Rectal smooth muscle tissue (tissue), 1 donor: ENCODE data around the gene DGKI.

Experiments
- H3K27ac ChIP-seq: one replicate; pipeline ENCODE4 v1.7.0; 2013; ENCODE audit warnings: low read depth, low read length, inconsistent platforms
- H3K27me3 ChIP-seq: one replicate; pipeline ENCODE4 v1.7.0; 2013; ENCODE audit warnings: low read length; ENCODE audit not compliant: control insufficient read depth, insufficient read depth
- H3K36me3 ChIP-seq: one replicate; pipeline ENCODE4 v1.7.0; 2013; ENCODE audit warnings: low read length; ENCODE audit not compliant: control insufficient read depth, insufficient read depth
- H3K4me1 ChIP-seq: one replicate; pipeline ENCODE4 v1.7.0; 2013; ENCODE audit warnings: low read length; ENCODE audit not compliant: control insufficient read depth, insufficient read depth
- H3K4me3 ChIP-seq: one replicate; pipeline ENCODE4 v1.7.0; 2013; ENCODE audit warnings: low read length
- H3K9ac ChIP-seq: one replicate; pipeline ENCODE4 v1.7.0; 2013; ENCODE audit warnings: low read length

The DGKI gene

DNA sequence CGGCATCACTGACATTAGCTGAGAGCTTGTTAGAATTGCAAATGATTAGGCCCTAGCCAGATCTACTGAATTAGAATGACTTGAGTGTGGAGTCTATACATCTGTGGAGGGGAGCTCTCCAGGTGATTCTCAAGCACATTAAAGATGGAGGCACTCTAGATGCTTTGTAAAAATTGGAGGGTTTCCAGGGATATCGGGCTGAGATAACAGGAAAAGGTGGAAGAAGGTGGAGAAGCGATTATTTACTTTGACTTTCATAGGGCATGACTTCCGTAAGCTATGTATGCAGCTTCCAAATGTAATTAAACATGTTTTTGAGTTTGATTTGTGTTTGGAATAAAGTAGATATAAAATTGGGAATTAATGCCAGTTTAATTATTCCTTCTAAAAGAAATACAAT is 268.2 kb downstream of the DGKI start:
- peaks cover 7% of the 10 kb centered on the region for H3K4me1 ChIP-seq
- no peaks in the 10 kb centered on the region for H3K27me3 ChIP-seq
- no peaks in the 10 kb centered on the region for H3K36me3 ChIP-seq
- H3K27ac ChIP-seq: no peak overlapping the region
- no peak overlapping the region for H3K4me3 ChIP-seq
- H3K9ac ChIP-seq: no peak overlapping the region

DNA sequence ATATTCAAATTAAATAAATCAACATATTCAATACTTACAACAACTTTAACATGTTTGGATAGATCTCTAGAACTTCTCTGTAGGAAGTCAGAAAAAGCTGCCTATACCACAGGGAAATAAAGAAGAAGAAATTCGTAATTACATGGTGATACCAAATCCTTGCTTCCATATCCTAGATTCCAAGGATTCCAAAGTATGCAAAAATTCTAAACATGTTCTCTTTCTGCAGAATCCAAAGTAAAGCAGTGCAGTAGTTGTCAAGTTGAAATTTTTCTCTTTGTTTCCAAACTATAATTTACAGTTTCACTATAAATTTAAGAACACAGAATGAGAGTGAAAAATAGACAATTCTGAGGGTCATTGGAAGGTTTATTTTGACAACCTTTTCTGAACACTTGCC is 269.6 kb downstream of the DGKI start:
- Histone ChIP-seq H3K9ac (no peak overlapping the region), H3K27ac (no peak overlapping the region), H3K4me3 (no peak overlapping the region), H3K27me3 (no peaks in the 10 kb centered on the region), H3K4me1 (no peaks in the 10 kb centered on the region), H3K36me3 (no peaks in the 10 kb centered on the region)

DNA sequence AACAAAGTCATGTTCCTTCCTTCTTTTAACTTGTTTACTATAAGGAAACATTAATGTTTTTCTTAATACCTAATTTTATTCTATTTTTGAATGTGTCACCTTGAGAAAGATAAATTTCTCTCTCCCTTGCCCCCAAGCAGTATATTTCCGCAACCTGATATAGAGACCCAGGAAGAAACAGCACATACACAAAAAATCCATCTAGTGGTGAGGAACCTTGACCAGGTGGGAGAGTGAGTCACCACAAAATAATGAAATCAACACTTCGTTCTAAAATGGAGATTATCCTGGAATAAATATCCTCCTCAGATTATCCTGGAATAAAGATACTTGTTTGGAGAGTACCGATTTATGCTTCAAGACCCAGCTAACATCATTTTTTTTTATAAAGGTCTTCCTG is 270.3 kb downstream of the DGKI start:
- Histone ChIP-seq H3K27me3 (no peaks in the 10 kb centered on the region), H3K27ac (no peak overlapping the region), H3K9ac (no peak overlapping the region)

DNA sequence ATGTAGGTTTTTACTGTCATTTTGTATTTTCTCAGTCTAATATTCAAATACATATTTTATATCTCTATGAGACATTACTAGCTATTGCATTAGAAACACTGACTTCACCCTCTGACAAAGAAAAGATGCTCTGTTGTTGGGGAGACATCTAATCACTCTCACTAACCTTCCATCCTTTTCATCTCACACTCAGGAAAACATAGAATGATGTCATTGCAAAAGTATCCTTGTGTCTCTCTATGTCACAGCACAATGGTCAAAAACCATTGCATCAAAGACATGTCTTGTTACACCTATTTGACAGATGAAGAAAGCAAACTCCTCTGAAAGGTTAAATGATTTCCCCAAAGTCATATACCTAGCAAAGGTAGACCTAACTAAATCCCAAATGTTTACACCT is 272.0 kb downstream of the DGKI start:
- Histone ChIP-seq H3K4me3 (no peak overlapping the region), H3K4me1 (no peaks in the 10 kb centered on the region), H3K27ac (no peak overlapping the region), H3K9ac (no peak overlapping the region), H3K36me3 (no peaks in the 10 kb centered on the region), H3K27me3 (no peaks in the 10 kb centered on the region)

More for the DNA sequence above, 270.3 kb downstream of the DGKI start:
- Histone ChIP-seq H3K4me3 (no peak overlapping the region), H3K4me1 (no peaks in the 10 kb centered on the region), H3K36me3 (no peaks in the 10 kb centered on the region)

DNA sequence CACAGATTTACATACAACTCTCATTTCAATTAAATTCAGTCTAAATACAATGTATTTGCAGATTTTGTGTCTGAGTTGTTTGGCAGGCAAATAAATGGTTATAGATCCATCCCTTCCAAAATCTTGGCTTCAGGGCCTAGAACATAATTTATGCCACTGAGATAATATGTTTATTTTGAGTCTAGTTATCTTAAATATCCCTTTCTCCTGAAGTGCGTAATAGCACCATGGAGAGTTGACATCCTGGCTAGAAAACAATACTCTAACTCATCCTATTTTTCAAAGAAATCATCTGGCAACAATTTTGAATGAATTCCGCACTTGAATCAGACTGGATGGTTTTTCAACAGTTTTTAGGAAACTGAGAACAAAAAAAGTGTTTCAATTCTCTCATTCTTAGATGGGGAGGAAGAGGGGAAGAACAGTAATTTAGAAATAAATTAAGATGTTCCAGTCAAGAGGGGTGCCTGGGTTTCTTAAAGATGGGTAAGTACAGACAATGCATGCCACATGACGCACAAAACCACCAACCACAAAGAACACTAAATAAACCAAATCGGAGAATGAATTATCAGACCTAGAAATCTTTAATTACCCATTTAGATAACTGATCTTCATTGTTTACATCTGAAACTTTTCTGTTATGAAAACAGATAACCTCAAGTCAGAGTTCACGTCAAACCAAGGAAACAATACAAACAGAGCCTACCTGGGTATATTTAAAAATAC is 274.6 kb downstream of the DGKI start:
- H3K27ac ChIP-seq: no peak overlapping the region
- H3K4me3 ChIP-seq: no peak overlapping the region
- H3K36me3 ChIP-seq: no peaks in the 10 kb centered on the region
- no peaks in the 10 kb centered on the region for H3K27me3 ChIP-seq
- no peak overlapping the region for H3K9ac ChIP-seq
- no peaks in the 10 kb centered on the region for H3K4me1 ChIP-seq

DNA sequence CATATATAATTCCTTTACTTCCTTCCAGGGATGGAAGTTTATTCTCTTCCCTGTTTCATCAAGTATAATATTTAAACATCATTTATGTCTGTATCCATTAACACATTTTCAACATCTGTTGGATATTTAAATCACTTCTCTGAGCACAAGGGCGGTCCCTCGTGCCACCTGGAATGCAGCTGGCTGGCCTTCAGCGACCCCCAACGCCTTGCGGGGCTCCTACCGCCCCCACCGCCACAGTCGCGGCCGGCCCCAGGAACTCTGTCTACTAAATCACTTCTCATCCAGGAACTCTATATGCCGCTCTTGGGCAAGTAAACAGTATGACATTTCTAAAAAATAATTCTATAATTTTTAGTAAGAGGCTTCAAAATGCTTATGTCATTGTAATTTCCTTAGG is 282.1 kb downstream of the DGKI start:
- H3K4me1 ChIP-seq: no peaks in the 10 kb centered on the region
- no peak overlapping the region for H3K4me3 ChIP-seq
- no peak overlapping the region for H3K27ac ChIP-seq
- no peaks in the 10 kb centered on the region for H3K27me3 ChIP-seq
- no peak overlapping the region for H3K9ac ChIP-seq
- no peaks in the 10 kb centered on the region for H3K36me3 ChIP-seq

DNA sequence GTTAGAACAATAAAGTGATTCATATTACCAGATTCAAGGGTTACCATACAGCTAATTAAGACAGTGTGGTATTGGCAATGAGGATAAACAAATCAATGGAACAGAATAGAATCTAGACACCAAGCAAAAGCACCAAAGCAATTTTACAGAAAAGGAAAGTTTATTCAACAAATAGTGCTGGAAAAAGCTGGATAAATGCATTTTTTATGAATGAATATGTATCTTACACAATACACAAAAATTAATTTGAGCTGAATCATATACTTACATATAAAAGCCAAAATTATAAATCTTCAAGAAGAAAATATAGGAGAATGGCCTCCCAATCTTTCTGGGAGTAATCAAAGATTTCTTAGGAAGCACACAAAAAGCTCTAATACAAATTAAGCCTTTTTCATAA is 282.8 kb downstream of the DGKI start:
- no peaks in the 10 kb centered on the region for H3K36me3 ChIP-seq
- H3K4me3 ChIP-seq: no peak overlapping the region
- no peak overlapping the region for H3K27ac ChIP-seq
- H3K9ac ChIP-seq: no peak overlapping the region
- H3K27me3 ChIP-seq: no peaks in the 10 kb centered on the region
- no peaks in the 10 kb centered on the region for H3K4me1 ChIP-seq

DNA sequence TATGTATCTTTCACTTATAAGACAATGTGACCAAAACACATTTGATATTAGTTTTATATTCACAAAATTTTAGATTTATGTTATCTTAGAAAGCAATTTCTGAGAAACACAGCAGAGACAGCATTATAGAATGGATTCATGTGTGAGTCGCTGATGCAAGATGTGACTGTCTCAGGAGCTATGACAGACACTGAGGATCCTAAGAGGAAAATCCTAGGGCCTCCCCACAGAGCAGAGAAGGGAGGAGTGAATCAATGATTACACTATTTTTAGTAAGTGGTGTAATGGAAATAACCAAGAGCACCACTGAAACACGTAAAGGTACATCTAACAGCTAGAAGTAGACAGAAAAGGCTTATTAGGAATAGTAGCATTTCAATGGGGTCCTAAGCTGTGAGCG is 299.3 kb downstream of the DGKI start:
- Histone ChIP-seq H3K27ac (no peak overlapping the region), H3K36me3 (no peaks in the 10 kb centered on the region), H3K4me1 (no peaks in the 10 kb centered on the region), H3K27me3 (no peaks in the 10 kb centered on the region), H3K9ac (no peak overlapping the region), H3K4me3 (no peak overlapping the region)

DNA sequence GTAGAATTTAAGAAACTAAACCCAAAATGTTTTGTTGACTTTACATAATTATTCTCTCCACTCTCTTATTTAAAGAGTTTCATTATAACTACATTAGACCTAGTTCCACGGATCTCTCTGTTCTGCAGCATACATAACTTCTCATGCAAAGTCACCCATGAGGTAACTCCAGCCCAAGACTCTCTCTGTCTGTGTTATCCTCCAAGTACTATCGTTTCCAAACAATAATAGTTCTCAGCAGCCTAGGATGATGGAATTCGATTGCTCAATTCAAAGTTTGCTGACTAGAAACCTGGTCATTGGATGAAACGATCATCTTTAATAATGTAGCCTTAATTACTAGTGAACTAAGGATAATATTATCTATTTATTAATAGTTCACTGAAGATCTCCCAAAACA is 300.1 kb downstream of the DGKI start:
- H3K27me3 ChIP-seq: no peaks in the 10 kb centered on the region
- no peaks in the 10 kb centered on the region for H3K4me1 ChIP-seq
- H3K9ac ChIP-seq: no peak overlapping the region
- no peak overlapping the region for H3K27ac ChIP-seq
- no peak overlapping the region for H3K4me3 ChIP-seq
- no peaks in the 10 kb centered on the region for H3K36me3 ChIP-seq

DNA sequence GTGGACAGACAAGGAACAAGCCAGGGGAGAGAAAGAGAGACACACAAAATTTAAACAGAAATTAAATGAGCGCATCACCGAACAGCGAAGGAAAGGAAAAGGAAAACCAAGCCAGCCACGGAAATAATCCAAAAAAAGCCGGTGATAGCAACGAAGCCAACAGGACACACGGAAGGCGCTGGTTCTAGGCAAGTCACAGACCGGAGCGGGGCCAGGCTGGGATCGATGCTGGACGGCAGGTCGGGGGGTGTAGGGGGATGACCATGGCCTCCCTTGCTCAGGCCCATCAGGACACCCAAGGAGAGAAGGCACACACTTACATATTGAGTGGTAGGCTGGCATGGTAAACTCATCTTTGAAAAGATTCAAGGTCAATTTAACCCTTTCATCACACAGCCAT is 300.8 kb downstream of the DGKI start:
- H3K4me1 ChIP-seq: no peaks in the 10 kb centered on the region
- no peak overlapping the region for H3K9ac ChIP-seq
- no peak overlapping the region for H3K27ac ChIP-seq
- no peaks in the 10 kb centered on the region for H3K27me3 ChIP-seq
- H3K4me3 ChIP-seq: no peak overlapping the region
- no peaks in the 10 kb centered on the region for H3K36me3 ChIP-seq

DNA sequence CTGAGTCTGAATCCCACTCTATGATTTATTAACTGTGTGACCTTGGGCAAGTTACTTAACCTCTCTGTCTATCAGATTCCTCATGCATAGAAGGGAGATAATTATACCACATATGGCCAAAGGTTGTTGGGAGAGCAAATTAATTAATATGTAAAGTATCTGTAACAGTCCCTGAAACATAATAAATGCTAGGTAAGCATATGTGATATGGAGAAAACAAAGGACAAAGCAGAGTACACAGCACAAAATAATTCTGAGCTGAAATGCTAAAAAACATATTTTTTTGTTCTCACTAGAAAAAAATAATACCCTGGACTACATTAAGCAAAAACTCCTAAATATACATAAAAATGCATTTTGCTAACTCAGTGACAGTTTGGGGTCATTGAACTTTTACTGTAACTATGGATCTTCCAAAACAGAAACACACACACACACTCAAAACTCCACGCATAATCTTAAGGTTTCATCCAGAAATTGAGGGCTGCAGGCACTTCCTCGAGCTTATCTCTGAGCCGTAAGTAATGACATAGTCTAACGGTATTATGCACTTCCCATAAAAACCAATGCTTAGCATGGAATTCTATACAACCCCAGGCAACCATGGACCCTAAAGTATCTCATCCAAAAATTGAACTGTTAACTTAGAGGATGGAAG is 301.6 kb downstream of the DGKI start:
- Histone ChIP-seq H3K27me3 (no peaks in the 10 kb centered on the region), H3K9ac (no peak overlapping the region), H3K27ac (no peak overlapping the region), H3K4me1 (no peaks in the 10 kb centered on the region), H3K36me3 (no peaks in the 10 kb centered on the region), H3K4me3 (no peak overlapping the region)

DNA sequence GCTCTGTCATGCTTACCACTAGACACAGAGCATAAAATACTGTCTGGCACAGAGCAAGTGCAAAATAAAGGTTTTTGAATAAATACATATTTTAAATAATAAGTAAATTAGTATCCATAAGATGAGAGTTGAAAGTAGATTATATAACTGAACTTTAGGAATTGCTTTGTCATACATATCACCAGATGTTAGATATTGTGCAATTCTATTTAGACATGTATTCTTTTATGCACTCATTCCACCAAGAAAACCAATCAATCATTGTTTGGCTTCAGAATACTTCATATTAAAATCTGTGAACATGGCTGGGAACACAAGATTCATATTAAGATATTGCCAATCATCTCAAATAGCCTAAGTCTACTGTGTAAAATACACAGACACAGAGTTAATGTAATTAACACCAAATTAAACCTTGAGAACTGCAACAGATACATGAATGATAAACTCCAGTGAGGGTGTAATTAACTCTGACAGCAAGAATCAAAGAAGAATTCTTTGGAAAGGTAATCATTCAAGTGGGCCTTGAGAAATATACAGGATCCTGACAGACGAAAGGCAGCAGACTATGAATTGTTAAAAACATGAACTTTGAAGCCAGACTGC is 302.2 kb downstream of the DGKI start:
- no peaks in the 10 kb centered on the region for H3K27me3 ChIP-seq
- H3K4me1 ChIP-seq: no peaks in the 10 kb centered on the region

More for the DNA sequence above, 302.2 kb downstream of the DGKI start:
- H3K27ac ChIP-seq: no peak overlapping the region
- no peaks in the 10 kb centered on the region for H3K36me3 ChIP-seq
- no peak overlapping the region for H3K9ac ChIP-seq
- H3K4me3 ChIP-seq: no peak overlapping the region
